T-cell (primary cell): ENCODE measurements around the gene KCNQ2. TPM values are rescaled to one million over a fixed set of nuclear protein-coding genes. Genes with fewer than 3 reads are reported as not detected.

Experiments used
- ATAC-seq, 4 experiments: fragments of 200-7000 bp in 3 of 4; fragments of 150-1000 bp in 1 of 4; cut with Tn5 transposase; replicated peaks in 1 of 4; 1 replicate in 3 of 4; 2 replicates in 1 of 4; pipeline ENCODE4 v1.10.0; 2021; ENCODE audit warnings: moderate library complexity in 3 of 4, mild to moderate bottlenecking in 2 of 4, moderate number of reproducible peaks in 1 of 4
- CTCF ChIA-PET, 2 donors: fragments of 300-600 bp; sonication (Branson Sonifier 250); formaldehyde crosslinking; loops; one replicate each; lab custom pipeline; 2022; ENCODE audit warnings: antibody characterized with exemption in 2 of 2; lab: Charles Lee
- POLR2A ChIA-PET, 2 donors: fragments of 300-600 bp; sonication (Branson Sonifier 250); formaldehyde crosslinking; loops; one replicate each; lab custom pipeline; 2022; ENCODE audit warnings: antibody characterized with exemption in 2 of 2; lab: Charles Lee
- DNase-seq, 35 experiments: peaks; one replicate each; pipeline versions ENCODE4 v3.0.0 to v3.0.0-alpha.2; 2013 to 2023
- H3K27ac ChIP-seq: one replicate; pipeline ENCODE4 v1.5.1; 2013; ENCODE audit warnings: low read length
- H3K27me3 ChIP-seq, 2 experiments: replicated peaks in 1 of 2; 1 replicate in 1 of 2; 2 replicates in 1 of 2; pipeline versions ENCODE4 v1.6.1 to v1.7.0; 2013; ENCODE audit warnings: low read length in 1 of 2, mixed read lengths in 1 of 2; ENCODE audit not compliant: control insufficient read depth in 2 of 2, insufficient read depth in 2 of 2; ENCODE audit errors: extremely low read depth in 1 of 2
- H3K36me3 ChIP-seq, 2 donors: 1 replicate in 1 of 2; 2 replicates in 1 of 2; pipeline versions ENCODE4 v1.6.1 to v1.7.0; 2013; ENCODE audit warnings: low read length in 1 of 2; ENCODE audit not compliant: control insufficient read depth in 2 of 2, insufficient read depth in 1 of 2; ENCODE audit errors: extremely low read depth in 1 of 2
- H3K4me1 ChIP-seq, 2 experiments: 1 replicate in 1 of 2; 2 replicates in 1 of 2; pipeline versions ENCODE4 v1.6.1 to v1.7.0; 2013; ENCODE audit warnings: low read length in 2 of 2, mixed read lengths in 1 of 2; ENCODE audit not compliant: insufficient read depth in 2 of 2, control insufficient read depth in 1 of 2; ENCODE audit errors: extremely low read depth in 1 of 2
- H3K4me3 ChIP-seq, 2 donors: 1 replicate in 1 of 2; 2 replicates in 1 of 2; pipeline versions ENCODE4 v1.5.1 to v1.7.0; 2013; ENCODE audit warnings: mild to moderate bottlenecking in 2 of 2, low read length in 1 of 2, moderate library complexity in 1 of 2; ENCODE audit not compliant: control insufficient read depth in 1 of 2; ENCODE audit errors: extremely low read depth in 1 of 2
- H3K9me3 ChIP-seq: 2 replicates; pipeline ENCODE4 v1.7.0; 2013
- H3K27ac Mint-ChIP-seq, 2 donors: one replicate each; pipeline ENCODE4 v1.8.0; 2020 to 2021; ENCODE audit warnings: mild to moderate bottlenecking in 2 of 2, mixed read lengths in 2 of 2
- H3K27me3 Mint-ChIP-seq, 2 donors: one replicate each; pipeline ENCODE4 v1.8.0; 2021 to 2022; ENCODE audit warnings: mixed read lengths in 2 of 2
- H3K36me3 Mint-ChIP-seq: one replicate; pipeline ENCODE4 v1.8.0; 2021; ENCODE audit warnings: mixed read lengths
- H3K4me1 Mint-ChIP-seq, 3 donors: one replicate each; pipeline ENCODE4 v1.8.0; 2020 to 2022; ENCODE audit warnings: mixed read lengths in 3 of 3, mild to moderate bottlenecking in 1 of 3
- H3K4me3 Mint-ChIP-seq, 3 donors: one replicate each; pipeline ENCODE4 v1.8.0; 2020 to 2022; ENCODE audit warnings: mild to moderate bottlenecking in 3 of 3, mixed read lengths in 3 of 3, moderate library complexity in 3 of 3
- H3K9me3 Mint-ChIP-seq, 3 donors: one replicate each; pipeline ENCODE4 v1.8.0; 2020 to 2022; ENCODE audit warnings: mixed read lengths in 3 of 3
- WGBS: methylation state at CpG from one replicate; pipeline ENCODE4 v1.1.5; 2013; ENCODE audit warnings: missing lambda C conversion rate; ENCODE audit not compliant: insufficient coverage; 5-methylcytosine and 5-hydroxymethylcytosine counted together
- total RNA-seq, 35 experiments: library from RNA in 6 of 35; stranded (reverse) in 6 of 35; fragments of 120-200 nt in 1 of 35; gene quantifications; one replicate each; pipeline versions ENCODE4 v1.2.1 to v1.2.4 and lab custom pipeline; 2013 to 2026

Gene KCNQ2
- total RNA-seq, 5 donors from 2014 or later (not counting 1 experiment from before 2014, with no cell fraction given), result 0.19 to 0.49 (median 0.32) TPM

DNA sequence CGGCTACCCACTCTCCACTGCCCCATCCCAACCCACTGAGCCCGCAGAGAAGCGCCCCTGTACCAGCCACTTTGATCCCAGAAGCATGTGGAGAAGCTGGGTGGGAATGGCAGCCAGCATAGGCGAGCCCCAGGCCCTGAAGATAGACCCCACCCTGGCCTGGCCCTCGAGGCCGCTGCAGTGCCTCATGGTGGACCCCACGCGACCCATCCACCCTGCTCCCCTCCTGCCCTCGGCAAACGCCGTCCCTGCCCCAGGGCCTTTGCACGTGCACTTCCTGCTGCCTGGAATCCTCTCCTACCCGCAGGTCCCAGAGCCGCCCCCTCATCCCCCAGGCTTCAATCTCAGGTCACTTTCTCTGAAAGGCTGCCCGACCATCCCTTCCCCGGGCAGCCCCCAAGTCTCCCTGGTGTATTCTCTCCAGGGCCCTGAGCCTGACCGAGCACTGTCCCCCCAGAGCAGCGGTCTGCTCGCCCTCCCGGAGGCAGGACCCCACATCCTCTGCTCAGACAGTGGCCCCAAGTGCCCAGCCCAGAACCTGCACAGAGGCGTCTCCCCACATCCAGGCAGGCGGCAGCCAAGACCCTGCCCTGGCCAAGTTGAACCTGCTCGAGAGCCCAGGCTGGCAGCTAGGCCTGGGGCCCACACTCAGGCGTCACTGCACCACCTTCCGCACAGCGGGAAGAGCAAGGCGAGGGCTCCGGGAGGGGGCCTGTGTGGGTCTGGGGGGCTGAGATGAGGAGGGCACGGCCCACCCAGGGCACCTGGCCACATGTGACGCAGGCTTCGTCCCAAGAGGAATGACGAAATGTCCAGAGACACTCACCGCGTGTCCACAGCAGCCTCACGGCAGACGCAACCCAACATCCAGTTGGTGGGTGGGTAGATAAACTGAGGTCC, 14.0 kb downstream of the KCNQ2 start:
- ATAC-seq (no peak), DNase-seq (no peak)
- ChIA-PET POLR2A (no interaction called here), CTCF (no interaction called here)
- no peak overlapping the region for H3K4me3 Mint-ChIP-seq
- Histone ChIP-seq H3K4me1 (peaks cover 0 to 26% of the 10 kb centered on the region in 2 experiments), H3K27me3 (peaks cover 2 to 88% of the 10 kb centered on the region in 2 experiments), H3K4me3 (no peak overlapping the region), H3K9me3 (no peaks in the 10 kb centered on the region), H3K36me3 (no peaks in the 10 kb centered on the region), H3K27ac (no peak overlapping the region)
- H3K9me3 Mint-ChIP-seq, result no peaks in the 10 kb centered on the region
- H3K4me1 Mint-ChIP-seq, result peaks cover 0 to 10% (median 4%) of the 10 kb centered on the region in 3 donors
- no peaks in the 10 kb centered on the region for H3K36me3 Mint-ChIP-seq
- WGBS, result 85% methylated on average over 26 of the region's 36 CpGs
- no peak overlapping the region for H3K27ac Mint-ChIP-seq
- H3K27me3 Mint-ChIP-seq, result peaks cover 23 to 66% of the 10 kb centered on the region in 2 donors

DNA sequence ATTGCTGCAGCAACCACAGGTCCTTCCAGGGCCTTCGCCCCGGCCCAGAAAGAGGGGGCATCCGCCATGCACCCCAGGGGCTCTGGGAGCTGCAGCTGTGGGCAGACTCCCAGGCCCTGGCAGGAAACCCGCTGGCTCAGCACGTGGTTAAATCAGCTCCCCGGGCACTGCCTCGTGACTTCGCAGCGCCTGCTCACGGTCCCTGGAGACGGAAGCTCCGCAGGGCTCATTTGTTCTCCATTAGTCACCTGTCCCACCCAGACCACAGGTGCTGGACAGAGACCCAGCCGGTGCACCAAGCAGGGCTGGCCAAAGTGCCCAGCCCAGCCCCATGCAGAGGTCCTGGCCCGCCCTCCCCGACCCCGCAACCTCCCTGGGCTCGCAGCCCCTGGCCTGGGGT, 14.7 kb downstream of the KCNQ2 start:
- Mint-ChIP-seq H3K9me3 (no peaks in the 10 kb centered on the region), H3K4me3 (no peak overlapping the region), H3K27ac (no peak overlapping the region), H3K4me1 (peaks cover 0 to 12% (median 4%) of the 10 kb centered on the region in 3 donors), H3K27me3 (peaks cover 21 to 62% of the 10 kb centered on the region in 2 donors), H3K36me3 (no peaks in the 10 kb centered on the region)
- CTCF ChIA-PET, result no interaction called here
- Histone ChIP-seq H3K27ac (no peak overlapping the region), H3K9me3 (no peaks in the 10 kb centered on the region), H3K4me3 (no peak overlapping the region), H3K27me3 (peaks cover 2 to 85% of the 10 kb centered on the region in 2 experiments), H3K36me3 (no peaks in the 10 kb centered on the region), H3K4me1 (peaks cover 0 to 28% of the 10 kb centered on the region in 2 experiments)
- no peak for DNase-seq
- ATAC-seq, result peak in 3 of 4 experiments; percentile 19 to 32 (median 31)
- WGBS, result 23% methylated on average over 17 of the region's 17 CpGs
- POLR2A ChIA-PET, result no interaction called here

DNA sequence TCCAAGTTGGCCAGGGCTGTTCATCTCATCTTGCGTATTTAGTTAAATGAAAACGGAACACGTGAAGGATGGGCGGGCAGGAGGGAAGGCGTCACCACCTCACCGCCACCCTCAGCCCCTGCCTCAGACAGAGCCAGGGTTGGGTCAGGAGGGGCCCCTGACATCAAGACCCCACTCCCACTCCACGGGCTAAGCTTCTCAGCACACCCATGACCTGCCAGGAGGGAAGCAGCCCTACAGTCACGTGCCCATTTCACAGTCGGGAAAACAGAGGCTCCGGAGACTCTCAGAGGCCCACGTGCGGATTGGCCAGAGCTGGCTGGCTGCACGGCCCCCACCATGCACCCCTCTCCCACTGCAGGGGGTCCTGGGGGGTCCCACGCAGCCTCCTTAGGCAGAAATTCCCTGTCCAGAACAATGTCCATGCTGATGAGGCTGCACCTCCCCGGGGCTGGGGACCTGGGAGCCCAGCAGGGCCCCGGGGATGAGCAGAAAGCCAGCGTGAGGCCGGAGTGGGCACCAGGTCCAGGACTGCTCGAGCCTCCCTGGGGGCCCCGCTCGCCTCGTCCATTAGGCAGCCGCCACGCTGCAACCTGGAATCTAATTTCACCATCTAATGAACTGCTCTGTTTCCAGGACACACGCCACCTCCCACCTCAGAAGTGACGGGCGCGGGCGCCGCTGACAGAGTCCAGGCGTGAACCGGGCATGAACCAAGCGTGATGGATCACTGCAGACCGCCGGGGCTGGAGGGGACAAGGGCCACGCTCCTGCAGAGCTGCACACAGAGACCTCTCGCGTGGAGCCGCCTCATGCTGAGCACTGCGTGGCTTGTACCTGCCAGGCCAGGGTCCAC, 15.8 kb downstream of the KCNQ2 start:
- Histone ChIP-seq H3K27me3 (peaks cover 2 to 81% of the 10 kb centered on the region in 2 experiments), H3K4me3 (no peak overlapping the region), H3K9me3 (no peaks in the 10 kb centered on the region), H3K4me1 (peaks cover 0 to 28% of the 10 kb centered on the region in 2 experiments), H3K36me3 (no peaks in the 10 kb centered on the region), H3K27ac (no peak overlapping the region)
- no peak overlapping the region for H3K4me3 Mint-ChIP-seq
- no peak for DNase-seq
- WGBS, result 86% methylated on average over 36 of the region's 40 CpGs
- no peak for ATAC-seq
- H3K36me3 Mint-ChIP-seq, result no peaks in the 10 kb centered on the region
- CTCF ChIA-PET, result no interaction called here
- no peaks in the 10 kb centered on the region for H3K9me3 Mint-ChIP-seq
- no peak overlapping the region for H3K27ac Mint-ChIP-seq
- H3K4me1 Mint-ChIP-seq, result peaks cover 0 to 12% (median 4%) of the 10 kb centered on the region in 3 donors
- POLR2A ChIA-PET, result no interaction called here
- H3K27me3 Mint-ChIP-seq, result peaks cover 17 to 60% of the 10 kb centered on the region in 2 donors

DNA sequence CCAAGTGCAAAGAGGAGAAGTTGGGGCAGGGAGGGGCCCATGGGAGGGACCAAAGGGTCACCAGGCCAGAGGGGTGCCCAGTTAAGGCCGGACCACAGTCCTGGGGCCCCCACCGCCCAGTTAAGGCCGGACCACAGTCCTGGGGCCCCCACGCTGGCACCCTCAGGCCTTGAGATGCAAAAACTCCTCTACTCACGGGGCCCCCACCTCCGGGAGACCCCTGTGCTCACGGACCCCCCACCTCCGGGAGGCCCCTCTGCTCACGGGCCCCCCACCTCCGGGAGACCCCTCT, 16.9 kb downstream of the KCNQ2 start:
- WGBS, result 89% methylated on average over 3 of the region's 10 CpGs
- DNase-seq (no peak), ATAC-seq (no peak)
- Mint-ChIP-seq H3K27ac (no peak overlapping the region), H3K9me3 (no peaks in the 10 kb centered on the region), H3K4me3 (no peak overlapping the region), H3K27me3 (peaks cover 12 to 51% of the 10 kb centered on the region in 2 donors), H3K4me1 (peaks cover 0 to 12% (median 4%) of the 10 kb centered on the region in 3 donors), H3K36me3 (no peaks in the 10 kb centered on the region)
- Histone ChIP-seq H3K36me3 (no peaks in the 10 kb centered on the region), H3K27me3 (peaks cover 0 to 73% of the 10 kb centered on the region in 2 experiments), H3K4me3 (no peak overlapping the region), H3K4me1 (peaks cover 0 to 28% of the 10 kb centered on the region in 2 experiments), H3K27ac (no peak overlapping the region), H3K9me3 (no peaks in the 10 kb centered on the region)
- POLR2A ChIA-PET, result no interaction called here
- CTCF ChIA-PET, result no interaction called here

DNA sequence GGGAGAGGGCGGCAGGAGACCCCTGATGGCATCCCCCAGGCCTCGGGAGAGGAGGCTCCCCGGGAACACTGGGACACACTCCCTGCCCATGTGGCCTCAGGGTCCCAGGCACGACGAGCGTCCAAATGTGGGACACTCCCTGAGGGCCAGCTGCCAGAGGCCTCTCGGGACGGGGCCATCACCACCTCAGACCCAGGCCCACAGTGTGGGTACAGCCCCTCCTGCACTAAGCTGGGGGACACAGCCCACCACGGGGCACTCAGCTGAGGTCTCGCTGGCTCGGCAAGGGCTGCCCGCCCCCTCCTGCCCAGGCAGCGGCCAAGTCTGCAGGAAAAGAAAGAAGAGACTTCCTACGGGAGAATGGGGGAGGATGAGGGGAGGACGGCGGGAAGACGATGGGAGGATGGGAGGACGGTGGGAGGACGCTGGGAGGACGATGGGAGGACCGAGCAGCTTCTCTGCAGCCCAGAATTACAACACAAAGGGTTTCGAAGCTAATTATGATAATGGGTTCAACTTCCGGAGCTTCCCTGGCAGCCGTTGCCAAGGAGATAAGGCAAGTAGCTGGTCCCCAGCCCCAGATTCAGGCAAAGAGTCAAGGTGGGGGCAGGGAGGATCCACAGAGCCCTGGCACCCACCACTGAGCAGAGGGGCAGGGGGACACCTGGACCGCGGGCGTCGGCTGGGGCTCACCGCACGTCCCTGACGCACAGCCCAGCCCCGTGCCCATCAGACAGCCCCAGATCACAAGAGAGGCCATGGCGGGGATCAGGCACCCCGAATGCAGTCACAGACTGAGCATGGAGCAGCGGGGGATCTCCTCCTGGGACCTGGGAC, 17.5 kb downstream of the KCNQ2 start:
- no peaks in the 10 kb centered on the region for H3K36me3 Mint-ChIP-seq
- POLR2A ChIA-PET, result no interaction called here
- no peak overlapping the region for H3K27ac Mint-ChIP-seq
- DNase-seq (no peak), ATAC-seq (no peak)
- Histone ChIP-seq H3K9me3 (no peaks in the 10 kb centered on the region), H3K4me3 (no peak overlapping the region), H3K4me1 (peaks cover 0 to 28% of the 10 kb centered on the region in 2 experiments), H3K27me3 (peaks cover 0 to 71% of the 10 kb centered on the region in 2 experiments), H3K27ac (no peak overlapping the region), H3K36me3 (no peaks in the 10 kb centered on the region)
- H3K27me3 Mint-ChIP-seq, result peaks cover 12 to 47% of the 10 kb centered on the region in 2 donors
- H3K4me3 Mint-ChIP-seq, result no peak overlapping the region
- peaks cover 0 to 12% (median 4%) of the 10 kb centered on the region in 3 donors for H3K4me1 Mint-ChIP-seq
- no peaks in the 10 kb centered on the region for H3K9me3 Mint-ChIP-seq
- CTCF ChIA-PET, result no interaction called here
- WGBS, result 66% methylated on average over 32 of the region's 35 CpGs
